Erythroblast (primary cell): ENCODE results near the gene CHCHD2.

Source experiments
- GATA1 ChIP-seq: IDR thresholded peaks from 2 replicates; pipeline ENCODE4 v1.6.1; 2011; ENCODE audit warnings: low read depth, mild to moderate bottlenecking, control low read depth, low read length, moderate library complexity
- POLR2A ChIP-seq: IDR thresholded peaks from 2 replicates; pipeline ENCODE4 v1.6.1; 2011; ENCODE audit warnings: mild to moderate bottlenecking, low read length

DNA sequence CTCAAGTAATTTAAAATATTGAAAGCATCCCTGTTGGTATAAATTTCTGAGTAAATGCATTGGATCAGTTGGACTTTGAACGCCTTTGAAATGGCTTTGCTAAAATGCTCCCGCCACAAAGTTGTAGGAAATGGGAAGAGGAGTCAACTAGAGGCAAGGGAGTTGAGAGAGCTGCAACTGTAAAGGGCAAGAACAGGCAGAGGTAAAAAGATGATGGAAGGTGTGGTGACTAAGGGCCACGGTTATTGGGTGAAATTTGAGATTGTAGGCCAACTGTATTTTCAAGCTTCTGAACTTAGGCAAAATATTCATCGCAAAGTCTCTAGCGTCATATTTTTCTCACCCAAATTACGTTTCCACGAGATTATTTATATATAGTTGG lies 42.8 kb downstream of the CHCHD2 start:
- TF ChIP-seq POLR2A = no peak
- TF ChIP-seq GATA1 = no peak
